GM21737 (cell line): Measurements from ENCODE around the gene RAP1GAP.

Source experiments
- ATAC-seq: cut with Tn5 transposase; IDR thresholded peaks from one replicate; pipeline ENCODE4 v1.9.1; 2021; ENCODE audit warnings: mild to moderate bottlenecking, moderate library complexity; ENCODE audit not compliant: unreplicated experiment

The RAP1GAP gene

DNA sequence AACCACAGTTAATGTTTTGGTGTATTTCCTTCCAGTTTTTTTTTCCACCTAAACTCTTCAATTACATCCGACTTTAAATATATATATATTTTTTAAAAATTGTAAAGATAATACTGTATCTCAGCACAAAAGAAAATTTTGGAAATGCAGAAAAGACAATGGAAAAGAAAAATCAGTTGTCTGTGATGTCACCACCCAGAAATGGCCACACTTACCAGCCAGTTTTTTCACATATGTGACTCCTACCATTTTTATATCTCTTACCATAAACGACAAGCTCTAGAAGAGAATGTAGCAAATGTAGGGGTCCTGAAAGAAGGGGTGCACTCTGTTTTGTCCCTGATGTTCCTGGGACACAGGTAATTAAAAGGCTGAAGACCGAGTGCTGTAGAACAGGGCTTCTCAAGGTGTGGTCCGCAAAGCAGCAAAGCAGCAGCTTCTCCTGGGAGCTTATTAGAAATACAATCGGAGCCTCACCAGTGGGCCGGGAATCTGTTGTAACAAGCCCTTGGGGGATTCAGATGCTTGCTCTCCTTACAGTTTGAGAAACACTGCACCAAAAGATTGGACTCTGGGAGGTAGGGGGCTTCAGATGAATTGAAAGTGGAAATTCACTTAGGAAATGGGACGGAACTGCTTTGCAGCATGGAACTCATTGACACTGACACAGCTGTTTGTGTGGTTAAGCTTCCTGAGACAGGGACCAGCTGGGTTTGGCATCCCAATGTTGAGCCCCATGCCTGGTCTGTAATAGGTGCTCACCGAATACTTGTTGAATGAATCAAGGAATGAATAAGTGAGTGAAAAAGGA, 115.8 kb downstream of the RAP1GAP start:
- ATAC-seq, result no peak

DNA sequence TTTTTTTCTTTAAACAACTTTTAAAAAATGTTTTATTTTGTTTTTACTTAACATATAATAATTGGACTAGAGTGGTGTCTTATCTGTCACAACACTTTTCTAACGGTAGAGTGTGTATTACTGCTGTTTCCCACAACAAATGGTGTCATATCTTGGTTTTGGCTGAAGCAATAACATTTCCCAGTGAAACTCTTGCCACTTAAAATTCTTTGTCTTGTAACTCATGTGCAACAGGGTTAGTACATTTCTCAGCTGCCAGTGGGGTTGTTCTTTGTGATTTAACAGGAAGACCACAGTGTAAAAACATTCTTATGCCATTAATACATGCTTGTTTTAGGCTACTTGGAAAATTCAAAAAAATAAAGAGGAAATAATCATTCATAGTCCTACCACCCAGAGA, 116.4 kb downstream of the RAP1GAP start:
- ATAC-seq, result no peak

DNA sequence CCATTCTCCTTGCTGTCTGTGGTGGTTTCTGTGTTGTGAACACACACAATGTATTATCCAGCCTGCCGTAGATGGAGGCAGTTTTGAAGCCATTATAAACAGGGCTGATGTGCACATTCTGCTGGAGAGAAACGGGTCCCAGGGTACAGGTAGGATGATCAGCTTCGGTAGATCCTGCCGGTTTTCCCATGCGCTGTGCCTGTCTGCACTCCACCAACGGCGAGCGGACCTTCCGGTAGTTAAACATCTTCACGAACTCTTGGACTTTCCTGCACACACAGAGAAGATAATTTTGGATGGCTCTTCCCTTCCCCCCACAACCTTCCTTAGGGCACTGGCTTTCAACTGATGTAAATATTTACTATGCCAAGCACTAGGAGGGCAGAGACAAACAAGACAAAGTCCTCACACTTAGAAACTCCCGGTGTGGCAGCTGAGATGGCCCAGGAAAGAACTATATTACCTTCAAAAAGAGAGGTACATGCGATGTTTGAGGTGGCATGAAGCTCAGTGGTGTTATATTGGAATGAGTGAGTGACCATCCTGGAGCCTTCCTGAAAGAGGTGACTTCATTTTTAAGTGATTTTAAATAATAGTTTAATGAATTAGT, 118.2 kb downstream of the RAP1GAP start:
- no peak for ATAC-seq

DNA sequence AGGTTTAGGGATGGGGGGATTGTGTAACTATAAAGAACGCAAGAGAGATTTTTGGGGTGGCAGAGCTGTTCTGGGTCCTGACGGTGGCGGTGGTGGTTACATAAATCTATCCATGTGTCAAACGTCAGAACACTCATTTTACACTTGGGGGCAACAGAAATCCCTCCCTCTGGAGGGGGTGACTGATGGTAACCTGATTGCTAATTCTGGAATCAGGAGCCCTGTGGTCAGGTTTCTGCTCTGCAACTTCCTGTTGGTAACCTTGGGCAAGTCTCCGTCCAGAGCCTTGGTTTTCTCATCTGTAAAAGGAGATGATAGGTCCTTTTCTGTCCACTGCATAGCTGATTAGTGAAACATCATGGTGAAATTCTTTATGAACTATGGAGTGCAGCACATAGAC, 119.1 kb downstream of the RAP1GAP start:
- ATAC-seq, result no peak

DNA sequence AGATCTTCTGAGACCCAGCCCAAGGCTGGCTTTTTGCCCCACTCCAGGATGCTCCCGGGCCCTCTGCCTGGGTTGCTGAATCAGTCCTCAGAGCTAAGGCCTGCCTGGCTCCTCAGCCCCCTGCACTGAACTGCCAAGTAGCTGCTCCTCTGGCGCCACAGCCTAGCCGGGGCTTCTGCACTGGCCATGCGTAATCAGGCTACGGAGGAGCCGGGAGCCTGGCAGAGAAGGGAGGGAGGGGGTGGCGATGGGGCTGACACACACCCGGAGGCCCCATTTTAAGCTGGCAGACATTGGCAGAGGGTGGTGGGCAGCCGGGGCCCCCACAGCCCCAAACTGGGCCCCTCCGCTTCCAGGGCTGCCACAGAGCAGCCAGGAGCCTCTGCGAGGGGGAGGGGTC, 121.3 kb downstream of the RAP1GAP start:
- no peak for ATAC-seq
